GM12873 (cell line): ENCODE results near the gene NLRC5.

ENCODE experiments used
- CTCF ChIP-seq: IDR thresholded peaks from 2 replicates; pipeline ENCODE4 v1.5.1; 2012; ENCODE audit warnings: low read depth, mild to moderate bottlenecking, moderate library complexity, low read length, control low read depth; ENCODE audit not compliant: insufficient read depth; ENCODE audit errors: missing control alignments

Gene NLRC5

GRCh38 chr16:57009643-57010170 lies 20.4 kb downstream of the NLRC5 start:
- no peak for TF ChIP-seq CTCF

- TF ChIP-seq CTCF = no peak
Observed at GRCh38 chr16:57012353-57012752, 23.0 kb downstream of the NLRC5 start.

- no peak for TF ChIP-seq CTCF
Observed at GRCh38 chr16:57013229-57013628, 23.9 kb downstream of the NLRC5 start.

- no peak for TF ChIP-seq CTCF
Observed at GRCh38 chr16:57013902-57014301, 24.5 kb downstream of the NLRC5 start.

- no peak for TF ChIP-seq CTCF
Observed at GRCh38 chr16:57016301-57016700, 26.9 kb downstream of the NLRC5 start.

- no peak for TF ChIP-seq CTCF
Observed at GRCh38 chr16:57016831-57017230, 27.5 kb downstream of the NLRC5 start.

GRCh38 chr16:57017251-57017650 lies 27.9 kb downstream of the NLRC5 start:
- no peak for TF ChIP-seq CTCF

GRCh38 chr16:57019746-57020145 lies 30.4 kb downstream of the NLRC5 start:
- no peak for TF ChIP-seq CTCF
